Common myeloid progenitor, CD34-positive (primary cell): Measurements from ENCODE around the gene PSMA2.

ENCODE experiments used
- CTCF ChIA-PET: fragments of 350-600 bp; sonication (Branson Sonifier 250); formaldehyde crosslinking; loops from one replicate; lab custom pipeline; 2021; ENCODE audit warnings: antibody characterized with exemption; lab: Charles Lee
- POLR2A ChIA-PET: fragments of 350-600 bp; sonication (Branson Sonifier 250); formaldehyde crosslinking; loops from one replicate; lab custom pipeline; 2021; ENCODE audit warnings: antibody characterized with exemption; lab: Charles Lee
- DNase-seq, 3 donors: peaks; one replicate each; pipeline versions ENCODE4 v3.0.0 to v3.0.0-alpha.2; 2013
- H3K27ac ChIP-seq, 2 experiments: 1 replicate in 1 of 2; 2 replicates in 1 of 2; pipeline ENCODE4 v1.7.0; 2013; ENCODE audit warnings: inconsistent platforms in 2 of 2, low read length in 2 of 2, mild to moderate bottlenecking in 2 of 2, low read depth in 1 of 2, moderate library complexity in 1 of 2; ENCODE audit not compliant: severe bottlenecking in 2 of 2, insufficient read depth in 1 of 2, poor library complexity in 1 of 2
- H3K27me3 ChIP-seq, 5 experiments: replicated peaks in 2 of 5; 1 replicate in 3 of 5; 2 replicates in 2 of 5; pipeline versions ENCODE4 v1.6.1 to v1.7.0; 2013; ENCODE audit warnings: low read length in 4 of 5, mild to moderate bottlenecking in 2 of 5, moderate library complexity in 2 of 5, inconsistent platforms in 1 of 5; ENCODE audit not compliant: insufficient read depth in 5 of 5, control insufficient read depth in 4 of 5
- H3K36me3 ChIP-seq, 4 experiments: 1 replicate in 2 of 4; 2 replicates in 2 of 4; pipeline versions ENCODE4 v1.6.1 to v1.7.0; 2013; ENCODE audit warnings: low read length in 3 of 4, control low read depth in 1 of 4, mild to moderate bottlenecking in 1 of 4; ENCODE audit not compliant: control insufficient read depth in 4 of 4, insufficient read depth in 4 of 4
- H3K4me1 ChIP-seq, 4 experiments: 1 replicate in 3 of 4; 2 replicates in 1 of 4; pipeline versions ENCODE4 v1.6.1 to v1.7.1; 2013; ENCODE audit warnings: low read length in 3 of 4, mild to moderate bottlenecking in 3 of 4, control low read depth in 1 of 4, inconsistent platforms in 1 of 4, moderate library complexity in 1 of 4; ENCODE audit not compliant: control insufficient read depth in 4 of 4, insufficient read depth in 4 of 4; ENCODE audit errors: control extremely low read depth in 1 of 4
- H3K4me3 ChIP-seq, 7 experiments: 1 replicate in 4 of 7; 2 replicates in 3 of 7; pipeline versions ENCODE4 v1.5.1 to v1.7.0; 2013; ENCODE audit warnings: mild to moderate bottlenecking in 7 of 7, low read length in 6 of 7, moderate library complexity in 6 of 7, inconsistent platforms in 2 of 7, low read depth in 2 of 7, control low read depth in 1 of 7; ENCODE audit not compliant: insufficient read depth in 4 of 7, control insufficient read depth in 1 of 7; ENCODE audit errors: extremely low read depth in 1 of 7
- H3K9me3 ChIP-seq, 5 experiments: 1 replicate in 4 of 5; 2 replicates in 1 of 5; pipeline versions ENCODE4 v1.6.1 to v1.7.1; 2013; ENCODE audit warnings: low read length in 4 of 5, mild to moderate bottlenecking in 2 of 5, inconsistent platforms in 1 of 5, low read depth in 1 of 5, moderate library complexity in 1 of 5; ENCODE audit not compliant: control insufficient read depth in 4 of 5, insufficient read depth in 2 of 5; ENCODE audit errors: control extremely low read depth in 1 of 5
- WGBS: methylation state at CpG from one replicate; pipeline ENCODE4 v1.1.5; 2013; ENCODE audit not compliant: insufficient coverage; 5-methylcytosine and 5-hydroxymethylcytosine counted together

Gene PSMA2

GRCh38 chr7:42959549-42959948 lies 27.6 kb upstream of the PSMA2 start:
- no peak for DNase-seq
- Histone ChIP-seq H3K27me3 (no peaks in the 10 kb centered on the region), H3K4me3 (no peak overlapping the region), H3K36me3 (no peaks in the 10 kb centered on the region), H3K4me1 (peaks cover 0 to 4% (median 0%) of the 10 kb centered on the region in 4 experiments), H3K27ac (no peak overlapping the region), H3K9me3 (peaks cover 0 to 3% (median 0%) of the 10 kb centered on the region in 5 experiments)
- 78% methylated on average over 1 of the region's 2 CpGs for WGBS
- POLR2A ChIA-PET: no interaction called here
- CTCF ChIA-PET: interaction anchor here (1.8 kb wide), 1 partner anchor 13 kb away, joined by 5 read pairs; no protein-coding TSS in a partner anchor

GRCh38 chr7:42956062-42956461 lies 24.1 kb upstream of the PSMA2 start:
- ChIA-PET CTCF (interaction anchor here (0.7 kb wide), 1 partner anchor 14 kb away, joined by 3 read pairs; no protein-coding TSS in a partner anchor), POLR2A (no interaction called here)
- peaks cover 0 to 3% (median 0%) of the 10 kb centered on the region in 5 experiments for H3K9me3 ChIP-seq
- no peaks in the 10 kb centered on the region for H3K36me3 ChIP-seq
- no peak overlapping the region for H3K4me3 ChIP-seq
- H3K27ac ChIP-seq: no peak overlapping the region
- no peaks in the 10 kb centered on the region for H3K27me3 ChIP-seq
- peaks cover 0 to 3% (median 0%) of the 10 kb centered on the region in 4 experiments for H3K4me1 ChIP-seq
- DNase-seq: no peak

GRCh38 chr7:42953994-42954393 lies 22.0 kb upstream of the PSMA2 start:
- no peaks in the 10 kb centered on the region for H3K36me3 ChIP-seq
- peaks cover 0 to 3% (median 0%) of the 10 kb centered on the region in 5 experiments for H3K9me3 ChIP-seq
- ChIA-PET CTCF (interaction anchor here (1.1 to 1.5 kb wide), 2 partner anchors 9 to 12 kb away, joined by 4 to 5 read pairs; no protein-coding TSS in a partner anchor), POLR2A (interaction anchor here (0.6 kb wide), 1 partner anchor 126 kb away, joined by 3 read pairs; no protein-coding TSS in a partner anchor)
- DNase-seq: no peak
- H3K4me3 ChIP-seq: no peak overlapping the region
- H3K4me1 ChIP-seq: no peaks in the 10 kb centered on the region
- 93% methylated on average over 3 of the region's 4 CpGs for WGBS
- H3K27me3 ChIP-seq: no peaks in the 10 kb centered on the region
- no peak overlapping the region for H3K27ac ChIP-seq

- CTCF ChIA-PET: interaction anchor here (1.6 kb wide), 1 partner anchor 9 kb away, joined by 4 read pairs; no protein-coding TSS in a partner anchor
- WGBS: 94% methylated on average over 2 of the region's 4 CpGs
- Histone ChIP-seq H3K36me3 (no peaks in the 10 kb centered on the region), H3K27me3 (no peaks in the 10 kb centered on the region), H3K9me3 (peaks cover 0 to 3% (median 0%) of the 10 kb centered on the region in 5 experiments), H3K4me3 (no peak overlapping the region), H3K4me1 (no peaks in the 10 kb centered on the region), H3K27ac (no peak overlapping the region)
- POLR2A ChIA-PET: no interaction called here
- no peak for DNase-seq
Observed at GRCh38 chr7:42952328-42952727, 20.4 kb upstream of the PSMA2 start.

GRCh38 chr7:42950417-42950816 lies 18.4 kb upstream of the PSMA2 start:
- no peak overlapping the region for H3K4me3 ChIP-seq
- POLR2A ChIA-PET: no interaction called here

GRCh38 chr7:42947521-42947920 lies 15.5 kb upstream of the PSMA2 start:
- Histone ChIP-seq H3K27me3 (no peaks in the 10 kb centered on the region), H3K9me3 (no peaks in the 10 kb centered on the region), H3K36me3 (no peaks in the 10 kb centered on the region), H3K4me1 (peaks cover 0 to 14% (median 8%) of the 10 kb centered on the region in 4 experiments), H3K4me3 (no peak overlapping the region), H3K27ac (no peak overlapping the region)
- 100% methylated on average over 2 of the region's 2 CpGs for WGBS
- CTCF ChIA-PET: interaction anchor here (1.4 to 2.4 kb wide), 2 partner anchors 12 kb away, joined by 5 to 8 read pairs; no protein-coding TSS in a partner anchor
- DNase-seq: no peak
- POLR2A ChIA-PET: no interaction called here

More at GRCh38 chr7:42950417-42950816, 18.4 kb upstream of the PSMA2 start:
- Histone ChIP-seq H3K27ac (no peak overlapping the region), H3K36me3 (no peaks in the 10 kb centered on the region), H3K9me3 (no peaks in the 10 kb centered on the region), H3K27me3 (no peaks in the 10 kb centered on the region), H3K4me1 (peaks cover 0 to 11% (median 8%) of the 10 kb centered on the region in 4 experiments)
- CTCF ChIA-PET: interaction anchor here (1.6 to 1.7 kb wide), 2 partner anchors 10 kb away, joined by 3 to 4 read pairs; no protein-coding TSS in a partner anchor
- no CpG with 5 or more reads among the region's 3 CpGs for WGBS
- no peak for DNase-seq

- 93% methylated on average over 2 of the region's 2 CpGs for WGBS
- no peaks in the 10 kb centered on the region for H3K27me3 ChIP-seq
- H3K36me3 ChIP-seq: no peaks in the 10 kb centered on the region
- peaks cover 0 to 14% (median 8%) of the 10 kb centered on the region in 4 experiments for H3K4me1 ChIP-seq
- H3K9me3 ChIP-seq: no peaks in the 10 kb centered on the region
- peak in 2 of 3 donors; percentile 15 to 25 for DNase-seq
- no peak overlapping the region for H3K4me3 ChIP-seq
- H3K27ac ChIP-seq: no peak overlapping the region
- ChIA-PET POLR2A (interaction anchor here (0.7 kb wide), 1 partner anchor 784 kb away, joined by 3 read pairs; no protein-coding TSS in a partner anchor), CTCF (interaction anchor here (1.4 to 2.4 kb wide), 3 partner anchors 11 to 493 kb away, joined by 4 to 8 read pairs (median 5); no protein-coding TSS in a partner anchor)
Observed at GRCh38 chr7:42946627-42946950, 14.6 kb upstream of the PSMA2 start.
